ENCODE results near the gene LOXHD1. TPM values are rescaled to one million over a fixed set of nuclear protein-coding genes. Genes with fewer than 3 reads are reported as not detected.

Gene LOXHD1
- total RNA-seq, 1 experiment from 2014 or later = not detected

- Histone ChIP-seq H3K9me3 (ENCODE audit: control insufficient read depth, insufficient read depth, low read depth, low read length) (no peaks in the 10 kb centered on the region), H3K4me1 (ENCODE audit: control insufficient read depth, insufficient read depth, low read length) (no peaks in the 10 kb centered on the region), H3K27ac (ENCODE audit: low read length) (no peak overlapping the region), H3K4me3 (ENCODE audit: low read depth in 2 of 2, low read length in 2 of 2) (no peak overlapping the region), H3K36me3 (ENCODE audit: control insufficient read depth, insufficient read depth, low read length) (no peaks in the 10 kb centered on the region), H3K27me3 (ENCODE audit: control insufficient read depth, insufficient read depth, low read length) (no peaks in the 10 kb centered on the region)
- DNase-seq (ENCODE audit: low read depth, low spot score) (no peak), ATAC-seq (no peak)
- in situ Hi-C loops (cut with HindIII; ENCODE audit: low pct_unique_long_range_greater_than_20kb, low sequenced_read_pairs) (no loop called here), intact Hi-C loops (cut with micrococcal nuclease; ENCODE audit: unreplicated experiment) (no loop called here)
- ChIA-PET CTCF (no interaction called here), POLR2A (no interaction called here)
- TF ChIP-seq SIN3A (IDR thresholded peaks at IDR 0.05; ENCODE audit: borderline replicate concordance, insufficient read depth, low read depth, low read length) (no peak), TCF7L2 (IDR thresholded peaks at IDR 0.05; ENCODE audit: low read depth, low read length) (no peak)
- BruUV-seq (replicated peaks) = no TSS peak
Observed at GRCh38 chr18:46427216-46427995, 229.6 kb downstream of the LOXHD1 start.

Other genes starting within 250 kb of the LOXHD1 start
- gene ST8SIA5, start 99.8 kb upstream of the LOXHD1 start, total RNA-seq (2021; ENCODE audit: unreplicated experiment) = 0.15 TPM

Measured in Panc1 (cell line).